Sigmoid colon (tissue), 4 donors: Measurements from ENCODE around the gene GABRB3.

ENCODE experiments used
- CTCF ChIP-seq, 4 experiments: fragments of 450-650 bp in 3 of 4; fragments of 200-600 bp in 1 of 4; IDR thresholded peaks; one replicate each; pipeline ENCODE4 v1.5.1; 2016 to 2019; ENCODE audit warnings: antibody characterized with exemption in 4 of 4, mild to moderate bottlenecking in 3 of 4, moderate library complexity in 2 of 4
- EP300 ChIP-seq, 4 donors: sonication (generic); formaldehyde crosslinking; IDR thresholded peaks; one replicate each; pipeline ENCODE4 v1.6.1; 2017; ENCODE audit warnings: antibody characterized with exemption in 4 of 4
- POLR2A ChIP-seq, 2 donors: fragments of 450-650 bp; IDR thresholded peaks; one replicate each; pipeline ENCODE4 v1.6.1; 2016; ENCODE audit warnings: antibody characterized with exemption in 2 of 2, mild to moderate bottlenecking in 2 of 2, moderate library complexity in 2 of 2
- POLR2AphosphoS5 ChIP-seq, 4 donors: sonication (generic); formaldehyde crosslinking; IDR thresholded peaks; one replicate each; pipeline ENCODE4 v1.6.1; 2017; ENCODE audit warnings: antibody characterized with exemption in 4 of 4

- TF ChIP-seq POLR2AphosphoS5 (IDR thresholded peaks at IDR 0.05) (no peak), POLR2A (IDR thresholded peaks at IDR 0.05) (no peak), CTCF (IDR thresholded peaks at IDR 0.05) (no peak), EP300 (IDR thresholded peaks at IDR 0.05) (no peak)
Observed at GRCh38 chr15:26736502-26737248, 36.2 kb downstream of the GABRB3 start.
